ENCODE measurements around the gene HSD17B12. TPM values are rescaled to one million over a fixed set of nuclear protein-coding genes. Genes with fewer than 3 reads are reported as not detected.

HSD17B12 gene
- polyA plus RNA-seq, 1 donor from 2014 or later: 58.8 TPM

DNA sequence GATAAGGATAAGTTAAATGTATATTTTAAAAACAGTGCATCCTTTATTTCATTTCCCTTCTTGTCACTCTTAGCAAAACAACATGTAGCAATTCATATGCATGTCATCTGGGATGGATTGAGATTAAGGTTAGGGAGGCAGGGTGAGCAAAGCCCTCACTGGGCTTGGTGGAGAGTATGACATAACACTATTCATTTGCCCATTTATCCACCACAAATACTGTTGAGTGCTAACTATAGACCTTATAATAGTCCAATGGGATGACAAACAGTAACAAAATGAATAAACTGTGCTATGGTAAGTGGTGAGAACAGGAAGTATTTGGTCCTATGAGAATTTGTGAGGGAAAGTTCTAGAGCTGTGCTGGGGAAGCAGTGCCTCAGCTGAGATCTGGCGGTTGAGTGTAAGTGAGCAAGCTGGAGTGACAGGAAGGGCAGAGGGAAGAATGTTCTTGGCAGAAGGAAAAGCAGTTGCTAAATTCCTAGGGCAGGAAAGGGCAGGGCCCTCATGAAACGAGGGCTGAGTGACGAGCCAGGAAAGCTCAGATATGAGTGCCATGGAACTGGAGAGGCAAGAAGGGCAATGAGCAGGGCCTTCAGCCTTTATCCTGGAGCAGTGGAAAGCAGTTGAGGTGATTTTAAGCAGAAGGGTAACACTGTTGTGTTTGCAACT lies 6.7 kb downstream of the HSD17B12 start:
- H3K4me3 ChIP-seq (ENCODE audit: low read length): no peak overlapping the region
- H3K9me2 ChIP-seq (ENCODE audit: insufficient read depth, low read length): no peaks in the 10 kb centered on the region
- H3K9ac ChIP-seq (ENCODE audit: low read length): no peak overlapping the region
- H4K20me1 ChIP-seq (ENCODE audit: insufficient read depth): no peaks in the 10 kb centered on the region
- peaks cover 46% of the 10 kb centered on the region for H3K79me2 ChIP-seq (replicated peaks; ENCODE audit: insufficient read depth, low read length)
- no peaks in the 10 kb centered on the region for H3F3A ChIP-seq (ENCODE audit: insufficient read depth, low read length, poor library complexity, severe bottlenecking)
- no peaks in the 10 kb centered on the region for H3K36me3 ChIP-seq (ENCODE audit: insufficient read depth, low read length)
- no peak overlapping the region for H3K27ac ChIP-seq (ENCODE audit: low read length)
- TF ChIP-seq MXI1 (conservative IDR thresholded peaks at IDR 0.05; ENCODE audit: poor library complexity, severe bottlenecking): no peak
- TF ChIP-seq POLR2AphosphoS5 (IDR thresholded peaks at IDR 0.05): no peak
- no peak for TF ChIP-seq TAF1 (IDR thresholded peaks at IDR 0.05; ENCODE audit: low read depth)
- TF ChIP-seq EZH2 (IDR thresholded peaks at IDR 0.05; ENCODE audit: borderline replicate concordance, insufficient read depth, low read length, poor library complexity, severe bottlenecking): no peak
- TF ChIP-seq, protein P1, sequence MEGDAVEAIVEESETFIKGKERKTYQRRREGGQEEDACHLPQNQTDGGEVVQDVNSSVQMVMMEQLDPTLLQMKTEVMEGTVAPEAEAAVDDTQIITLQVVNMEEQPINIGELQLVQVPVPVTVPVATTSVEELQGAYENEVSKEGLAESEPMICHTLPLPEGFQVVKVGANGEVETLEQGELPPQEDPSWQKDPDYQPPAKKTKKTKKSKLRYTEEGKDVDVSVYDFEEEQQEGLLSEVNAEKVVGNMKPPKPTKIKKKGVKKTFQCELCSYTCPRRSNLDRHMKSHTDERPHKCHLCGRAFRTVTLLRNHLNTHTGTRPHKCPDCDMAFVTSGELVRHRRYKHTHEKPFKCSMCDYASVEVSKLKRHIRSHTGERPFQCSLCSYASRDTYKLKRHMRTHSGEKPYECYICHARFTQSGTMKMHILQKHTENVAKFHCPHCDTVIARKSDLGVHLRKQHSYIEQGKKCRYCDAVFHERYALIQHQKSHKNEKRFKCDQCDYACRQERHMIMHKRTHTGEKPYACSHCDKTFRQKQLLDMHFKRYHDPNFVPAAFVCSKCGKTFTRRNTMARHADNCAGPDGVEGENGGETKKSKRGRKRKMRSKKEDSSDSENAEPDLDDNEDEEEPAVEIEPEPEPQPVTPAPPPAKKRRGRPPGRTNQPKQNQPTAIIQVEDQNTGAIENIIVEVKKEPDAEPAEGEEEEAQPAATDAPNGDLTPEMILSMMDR (IDR thresholded peaks at IDR 0.05; ENCODE audit: poor library complexity, severe bottlenecking): no peak
- H2AFZ ChIP-seq (ENCODE audit: low read depth, low read length): no peak overlapping the region
- H3K9me3 ChIP-seq (ENCODE audit: low read length): no peaks in the 10 kb centered on the region
- H3K27me3 ChIP-seq (ENCODE audit: insufficient read depth, low read depth, low read length): no peaks in the 10 kb centered on the region
- no peak overlapping the region for H3K4me2 ChIP-seq (ENCODE audit: low read length)

- no peak overlapping the region for H3K9ac ChIP-seq (ENCODE audit: low read length)
- H3K9me2 ChIP-seq (ENCODE audit: insufficient read depth, low read length): no peaks in the 10 kb centered on the region
- TF ChIP-seq RAD21 (conservative IDR thresholded peaks at IDR 0.05): no peak
- TF ChIP-seq EP300 (conservative IDR thresholded peaks at IDR 0.05; ENCODE audit: poor library complexity, severe bottlenecking): no peak
- TF ChIP-seq EZH2 (IDR thresholded peaks at IDR 0.05; ENCODE audit: borderline replicate concordance, insufficient read depth, low read length, poor library complexity, severe bottlenecking): no peak
- TF ChIP-seq, protein P2, sequence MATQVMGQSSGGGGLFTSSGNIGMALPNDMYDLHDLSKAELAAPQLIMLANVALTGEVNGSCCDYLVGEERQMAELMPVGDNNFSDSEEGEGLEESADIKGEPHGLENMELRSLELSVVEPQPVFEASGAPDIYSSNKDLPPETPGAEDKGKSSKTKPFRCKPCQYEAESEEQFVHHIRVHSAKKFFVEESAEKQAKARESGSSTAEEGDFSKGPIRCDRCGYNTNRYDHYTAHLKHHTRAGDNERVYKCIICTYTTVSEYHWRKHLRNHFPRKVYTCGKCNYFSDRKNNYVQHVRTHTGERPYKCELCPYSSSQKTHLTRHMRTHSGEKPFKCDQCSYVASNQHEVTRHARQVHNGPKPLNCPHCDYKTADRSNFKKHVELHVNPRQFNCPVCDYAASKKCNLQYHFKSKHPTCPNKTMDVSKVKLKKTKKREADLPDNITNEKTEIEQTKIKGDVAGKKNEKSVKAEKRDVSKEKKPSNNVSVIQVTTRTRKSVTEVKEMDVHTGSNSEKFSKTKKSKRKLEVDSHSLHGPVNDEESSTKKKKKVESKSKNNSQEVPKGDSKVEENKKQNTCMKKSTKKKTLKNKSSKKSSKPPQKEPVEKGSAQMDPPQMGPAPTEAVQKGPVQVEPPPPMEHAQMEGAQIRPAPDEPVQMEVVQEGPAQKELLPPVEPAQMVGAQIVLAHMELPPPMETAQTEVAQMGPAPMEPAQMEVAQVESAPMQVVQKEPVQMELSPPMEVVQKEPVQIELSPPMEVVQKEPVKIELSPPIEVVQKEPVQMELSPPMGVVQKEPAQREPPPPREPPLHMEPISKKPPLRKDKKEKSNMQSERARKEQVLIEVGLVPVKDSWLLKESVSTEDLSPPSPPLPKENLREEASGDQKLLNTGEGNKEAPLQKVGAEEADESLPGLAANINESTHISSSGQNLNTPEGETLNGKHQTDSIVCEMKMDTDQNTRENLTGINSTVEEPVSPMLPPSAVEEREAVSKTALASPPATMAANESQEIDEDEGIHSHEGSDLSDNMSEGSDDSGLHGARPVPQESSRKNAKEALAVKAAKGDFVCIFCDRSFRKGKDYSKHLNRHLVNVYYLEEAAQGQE (IDR thresholded peaks at IDR 0.05; ENCODE audit: borderline replicate concordance): no peak
- H3K36me3 ChIP-seq (ENCODE audit: insufficient read depth, low read length): no peaks in the 10 kb centered on the region
- no peak overlapping the region for H3K4me2 ChIP-seq (ENCODE audit: low read length)
- peaks cover 35% of the 10 kb centered on the region for H3K79me2 ChIP-seq (replicated peaks; ENCODE audit: insufficient read depth, low read length)
- no peak overlapping the region for H2AFZ ChIP-seq (ENCODE audit: low read depth, low read length)
- H4K20me1 ChIP-seq (ENCODE audit: insufficient read depth): no peaks in the 10 kb centered on the region
- H3F3A ChIP-seq (ENCODE audit: insufficient read depth, low read length, poor library complexity, severe bottlenecking): no peaks in the 10 kb centered on the region
- no peak overlapping the region for H3K4me3 ChIP-seq (ENCODE audit: low read length)
- no peaks in the 10 kb centered on the region for H3K9me3 ChIP-seq (ENCODE audit: low read length)
- no peak overlapping the region for H3K27ac ChIP-seq (ENCODE audit: low read length)
- no peaks in the 10 kb centered on the region for H3K27me3 ChIP-seq (ENCODE audit: insufficient read depth, low read depth, low read length)
Observed at GRCh38 chr11:43688394-43688793, 7.9 kb downstream of the HSD17B12 start.

- H3K79me2 ChIP-seq (replicated peaks; ENCODE audit: insufficient read depth, low read length): peaks cover 30% of the 10 kb centered on the region
- no peaks in the 10 kb centered on the region for H3K36me3 ChIP-seq (ENCODE audit: insufficient read depth, low read length)
- no peak overlapping the region for H3K27ac ChIP-seq (ENCODE audit: low read length)
- no peaks in the 10 kb centered on the region for H3K27me3 ChIP-seq (ENCODE audit: insufficient read depth, low read depth, low read length)
- no peaks in the 10 kb centered on the region for H3F3A ChIP-seq (ENCODE audit: insufficient read depth, low read length, poor library complexity, severe bottlenecking)
- H3K4me2 ChIP-seq (ENCODE audit: low read length): no peak overlapping the region
- H3K9me3 ChIP-seq (ENCODE audit: low read length): no peaks in the 10 kb centered on the region
- no peak overlapping the region for H3K4me3 ChIP-seq (ENCODE audit: low read length)
- H4K20me1 ChIP-seq (ENCODE audit: insufficient read depth): no peaks in the 10 kb centered on the region
- H3K9ac ChIP-seq (ENCODE audit: low read length): no peak overlapping the region
- no peak overlapping the region for H2AFZ ChIP-seq (ENCODE audit: low read depth, low read length)
- H3K9me2 ChIP-seq (ENCODE audit: insufficient read depth, low read length): no peaks in the 10 kb centered on the region
- TF ChIP-seq SMC3 (conservative IDR thresholded peaks at IDR 0.05; ENCODE audit: poor library complexity): no peak
- TF ChIP-seq, protein P2 (IDR thresholded peaks at IDR 0.05; ENCODE audit: borderline replicate concordance): no peak
- no peak for TF ChIP-seq EP300 (conservative IDR thresholded peaks at IDR 0.05; ENCODE audit: poor library complexity, severe bottlenecking)
- TF ChIP-seq, protein P1 (IDR thresholded peaks at IDR 0.05; ENCODE audit: poor library complexity, severe bottlenecking): no peak
- TF ChIP-seq RAD21 (conservative IDR thresholded peaks at IDR 0.05): no peak
- TF ChIP-seq EZH2 (IDR thresholded peaks at IDR 0.05; ENCODE audit: borderline replicate concordance, insufficient read depth, low read length, poor library complexity, severe bottlenecking): no peak
- TF ChIP-seq POLR2AphosphoS5 (IDR thresholded peaks at IDR 0.05): no peak
- TF ChIP-seq TAF1 (IDR thresholded peaks at IDR 0.05; ENCODE audit: low read depth): no peak
- TF ChIP-seq MXI1 (conservative IDR thresholded peaks at IDR 0.05; ENCODE audit: poor library complexity, severe bottlenecking): no peak
Observed at GRCh38 chr11:43689167-43689566, 8.6 kb downstream of the HSD17B12 start.

Measured in neural cell (in vitro differentiated cells).